K562 (cell line): ENCODE measurements around the gene SPECC1L. TPM values are rescaled to one million over a fixed set of nuclear protein-coding genes. Genes with fewer than 3 reads are reported as not detected.

ENCODE experiments used
- ATAC-seq: fragments of 200-7000 bp; cut with Tn5 transposase; 3 replicates; pipeline ENCODE4 v1.9.1; 2020; ENCODE audit warnings: moderate library complexity
- BruUV-seq: library from RNA; stranded (reverse); fragments of 400-500 nt; replicated peaks from 2 replicates; lab custom pipeline; 2021; lab: Mats Ljungman, UMichigan
- CTCF ChIA-PET: fragments of 300-600 bp; formaldehyde crosslinking; extraction: SDS; loops from one replicate; lab custom pipeline; 2021; ENCODE audit warnings: low intra/inter-chr PET ratio; lab: Yijun Ruan, JAX
- POLR2A ChIA-PET: fragments of 300-600, 350-650 bp; sonication (Branson Sonifier 250); formaldehyde crosslinking; extraction: SDS; loops from one replicate; lab custom pipeline; 2021; ENCODE audit warnings: antibody characterized with exemption, inconsistent platforms; lab: Yijun Ruan, JAX
- DNase-seq, 4 experiments: peaks; one replicate each; pipeline versions ENCODE4 v3.0.0 to v3.0.0-alpha.2; 2011 to 2018; ENCODE audit warnings: low spot score in 3 of 4, mixed read lengths in 3 of 4; ENCODE audit errors: extremely low read depth in 1 of 4
- FAIRE-seq: peaks from 2 replicates; lab custom pipeline; 2011; peaks lifted over from hg19 to GRCh38; lab: Jason Lieb, UNC
- H2AFZ ChIP-seq: 2 replicates; pipeline ENCODE4 v1.6.0; 2011; ENCODE audit warnings: low read depth, low read length, control low read depth, inconsistent platforms
- H3K27ac ChIP-seq: fragments of 200-600 bp; 3 replicates; pipeline ENCODE4 v1.8.0; 2011; ENCODE audit warnings: low read depth, mild to moderate bottlenecking, control low read depth, inconsistent platforms, low read length, moderate library complexity, mixed read lengths; ENCODE audit errors: extremely low read depth
- H3K27me3 ChIP-seq, 2 experiments: fragments of 300-600 bp in 1 of 2; 2 replicates in 1 of 2; 3 replicates in 1 of 2; pipeline versions ENCODE4 v1.6.0 to v1.8.0; 2011; ENCODE audit warnings: inconsistent platforms in 2 of 2, low read length in 2 of 2, mild to moderate bottlenecking in 1 of 2, mixed read lengths in 1 of 2, moderate library complexity in 1 of 2; ENCODE audit not compliant: control insufficient read depth in 2 of 2, insufficient read depth in 2 of 2
- H3K36me3 ChIP-seq: fragments of 300-600 bp; 3 replicates; pipeline ENCODE4 v1.8.0; 2011; ENCODE audit warnings: mild to moderate bottlenecking, low read length, inconsistent platforms; ENCODE audit not compliant: control insufficient read depth, insufficient read depth
- H3K4me1 ChIP-seq, 2 experiments: fragments of 200-600 bp in 1 of 2; replicated peaks in 1 of 2; 2 replicates in 1 of 2; 3 replicates in 1 of 2; pipeline versions ENCODE4 v1.5.1 to v1.8.0; 2011; ENCODE audit warnings: inconsistent platforms in 2 of 2, low read length in 2 of 2, mild to moderate bottlenecking in 1 of 2, mixed read lengths in 1 of 2, moderate library complexity in 1 of 2; ENCODE audit not compliant: control insufficient read depth in 2 of 2, insufficient read depth in 2 of 2
- H3K4me2 ChIP-seq: 2 replicates; pipeline ENCODE4 v1.6.1; 2011; ENCODE audit warnings: low read length, control low read depth, inconsistent platforms, mixed read lengths; ENCODE audit not compliant: insufficient read depth
- H3K4me3 ChIP-seq: fragments of 200-600 bp; sonication (generic), shearing (Covaris generic); 2 replicates; pipeline ENCODE4 v1.5.1; 2016; ENCODE audit warnings: control low read depth, inconsistent platforms
- H3K79me2 ChIP-seq: fragments of 200-600 bp; 3 replicates; pipeline ENCODE4 v1.8.0; 2011; ENCODE audit warnings: low read length, inconsistent platforms; ENCODE audit not compliant: control insufficient read depth, insufficient read depth
- H3K9ac ChIP-seq, 2 experiments: 2 replicates each; pipeline versions ENCODE4 v1.6.0 to v1.6.1; 2011; ENCODE audit warnings: low read depth in 2 of 2, low read length in 2 of 2, control low read depth in 1 of 2, inconsistent platforms in 1 of 2, mild to moderate bottlenecking in 1 of 2, mixed read lengths in 1 of 2; ENCODE audit not compliant: insufficient read depth in 1 of 2
- H3K9me1 ChIP-seq: one replicate; pipeline ENCODE4 v1.6.0; 2011; ENCODE audit warnings: inconsistent platforms, mild to moderate bottlenecking, low read length, moderate library complexity; ENCODE audit not compliant: control insufficient read depth, insufficient read depth
- H3K9me3 ChIP-seq: replicated peaks from 2 replicates; pipeline ENCODE4 v1.5.1; 2011; ENCODE audit warnings: low read depth, low read length, inconsistent platforms; ENCODE audit not compliant: control insufficient read depth, insufficient read depth
- H4K20me1 ChIP-seq: replicated peaks from 2 replicates; pipeline ENCODE4 v1.6.1; 2011; ENCODE audit warnings: low read length, inconsistent platforms, mixed read lengths; ENCODE audit not compliant: control insufficient read depth, insufficient read depth
- ARID1B ChIP-seq: fragments of 450-650 bp; IDR thresholded peaks from 2 replicates; pipeline ENCODE4 v1.6.1; 2016; ENCODE audit warnings: antibody characterized with exemption, mild to moderate bottlenecking, inconsistent platforms
- DACH1 ChIP-seq: fragments of 450-650 bp; IDR thresholded peaks from 2 replicates; pipeline ENCODE4 v1.6.1; 2018; ENCODE audit not compliant: partially characterized antibody
- MEF2D ChIP-seq: conservative IDR thresholded peaks from 2 replicates; pipeline ENCODE4 v1.6.1; 2016; ENCODE audit warnings: low read depth, missing genetic modification characterization, missing compliant biosample characterization
- WGBS: fragments of 100-300 bp; shearing (Covaris generic); methylation state at CpG from one replicate; pipeline ENCODE4 v1.1.6; 2016; ENCODE audit warnings: low coverage, mixed read lengths; ENCODE audit not compliant: insufficient coverage; ENCODE audit errors: missing lambda C conversion rate; 5-methylcytosine and 5-hydroxymethylcytosine counted together
- in situ Hi-C: fragments of 300-500 bp; cut with MboI; formaldehyde crosslinking; loops from 4 replicates; pipeline ENCODE4 v1.15.0; 2018; ENCODE audit warnings: inconsistent platforms, mixed read lengths
- intact Hi-C: fragments of 100-400 bp; cut with micrococcal nuclease; formaldehyde crosslinking; loops from 2 replicates; pipeline ENCODE4 v1.14.2; 2022
- polyA plus RNA-seq, 8 experiments: library from polyadenylated mRNA; depleted of rRNA in 4 of 8; stranded (reverse) in 5 of 8; unstranded in 3 of 8; fragments of >200 nt; fragmentation: Nextera tagmentation in 2 of 8; fragmentation: Illumina TruSeq in 1 of 8; extraction: Ambion mirVana in 2 of 8; extraction: Trizol in 1 of 8; gene quantifications; 2 replicates each; pipeline versions ENCODE4 v1.2.1 to v1.2.3, GENCODE V29; 2011 to 2014; ENCODE audit warnings: inconsistent platforms in 1 of 8, missing spikeins in 1 of 8
- total RNA-seq, 7 experiments: library from RNA; depleted of rRNA in 6 of 7; stranded (reverse); fragments of >200 nt in 6 of 7; fragmentation: Illumina TruSeq in 2 of 7; extraction: Trizol in 2 of 7; gene quantifications; 2 replicates each; pipeline versions ENCODE4 v1.2.1 to v1.2.3, GENCODE V29; 2011 to 2021; ENCODE audit warnings: low replicate concordance in 1 of 7
- TF ChIP-seq, protein P1 (sequence below): fragments of 250-450 bp; sonication (Bioruptor Pico); IDR thresholded peaks from 2 replicates; pipeline ENCODE4 v1.4.0; 2020; ENCODE audit warnings: mild to moderate bottlenecking, moderate library complexity
- TF ChIP-seq, protein P2 (sequence below): fragments of 250-450 bp; sonication (Bioruptor Pico); IDR thresholded peaks from 2 replicates; pipeline ENCODE4 v1.8.0; 2021; ENCODE audit warnings: mild to moderate bottlenecking, moderate library complexity
- TF ChIP-seq, protein P3 (sequence below), 2 experiments: fragments of 250-450 bp in 1 of 2; fragments of 450-650 bp in 1 of 2; sonication (Bioruptor Pico) in 1 of 2; IDR thresholded peaks; 2 replicates each; pipeline versions ENCODE4 v1.6.1 to v1.8.0; 2016 to 2021; ENCODE audit warnings: mild to moderate bottlenecking in 2 of 2, moderate library complexity in 2 of 2, missing compliant biosample characterization in 1 of 2, missing genetic modification characterization in 1 of 2

Gene SPECC1L
- total and polyA plus RNA-seq, 9 of the 15 experiments (the other 6 are each of a cell fraction or from before 2014, with no cell fraction given) = 1.4 to 27.9 (median 14.5) TPM

DNA sequence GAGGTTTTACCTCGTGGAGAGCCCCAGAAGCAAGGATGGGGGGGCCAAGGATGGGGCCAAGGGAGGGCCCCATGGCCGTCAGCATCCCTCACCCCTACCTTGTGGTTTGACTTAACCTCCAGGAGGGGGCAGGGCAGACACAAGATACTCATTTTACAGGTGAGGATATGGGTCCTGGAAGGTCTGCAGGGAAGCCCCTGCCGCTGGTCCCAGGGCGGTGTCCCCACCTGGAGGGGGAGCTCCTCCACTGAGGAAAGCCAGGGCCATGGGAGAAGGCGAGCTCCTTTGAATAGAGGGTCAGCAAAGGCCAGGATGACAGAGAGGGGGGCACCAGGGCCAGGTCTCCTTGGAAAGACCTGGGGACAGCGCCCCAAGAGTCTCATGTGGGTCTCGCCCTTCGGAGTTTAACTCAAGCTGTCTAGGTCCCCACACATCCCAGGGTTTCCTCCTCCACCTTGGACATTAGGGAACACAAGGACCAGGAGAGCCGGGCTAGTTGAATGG is 150.8 kb downstream of the SPECC1L start (continued):
- TF ChIP-seq, protein P1, sequence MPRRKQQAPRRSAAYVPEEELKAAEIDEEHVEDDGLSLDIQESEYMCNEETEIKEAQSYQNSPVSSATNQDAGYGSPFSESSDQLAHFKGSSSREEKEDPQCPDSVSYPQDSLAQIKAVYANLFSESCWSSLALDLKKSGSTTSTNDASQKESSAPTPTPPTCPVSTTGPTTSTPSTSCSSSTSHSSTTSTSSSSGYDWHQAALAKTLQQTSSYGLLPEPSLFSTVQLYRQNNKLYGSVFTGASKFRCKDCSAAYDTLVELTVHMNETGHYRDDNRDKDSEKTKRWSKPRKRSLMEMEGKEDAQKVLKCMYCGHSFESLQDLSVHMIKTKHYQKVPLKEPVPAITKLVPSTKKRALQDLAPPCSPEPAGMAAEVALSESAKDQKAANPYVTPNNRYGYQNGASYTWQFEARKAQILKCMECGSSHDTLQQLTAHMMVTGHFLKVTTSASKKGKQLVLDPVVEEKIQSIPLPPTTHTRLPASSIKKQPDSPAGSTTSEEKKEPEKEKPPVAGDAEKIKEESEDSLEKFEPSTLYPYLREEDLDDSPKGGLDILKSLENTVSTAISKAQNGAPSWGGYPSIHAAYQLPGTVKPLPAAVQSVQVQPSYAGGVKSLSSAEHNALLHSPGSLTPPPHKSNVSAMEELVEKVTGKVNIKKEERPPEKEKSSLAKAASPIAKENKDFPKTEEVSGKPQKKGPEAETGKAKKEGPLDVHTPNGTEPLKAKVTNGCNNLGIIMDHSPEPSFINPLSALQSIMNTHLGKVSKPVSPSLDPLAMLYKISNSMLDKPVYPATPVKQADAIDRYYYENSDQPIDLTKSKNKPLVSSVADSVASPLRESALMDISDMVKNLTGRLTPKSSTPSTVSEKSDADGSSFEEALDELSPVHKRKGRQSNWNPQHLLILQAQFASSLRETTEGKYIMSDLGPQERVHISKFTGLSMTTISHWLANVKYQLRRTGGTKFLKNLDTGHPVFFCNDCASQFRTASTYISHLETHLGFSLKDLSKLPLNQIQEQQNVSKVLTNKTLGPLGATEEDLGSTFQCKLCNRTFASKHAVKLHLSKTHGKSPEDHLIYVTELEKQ = no peak
- TF ChIP-seq ARID1B = no peak

DNA sequence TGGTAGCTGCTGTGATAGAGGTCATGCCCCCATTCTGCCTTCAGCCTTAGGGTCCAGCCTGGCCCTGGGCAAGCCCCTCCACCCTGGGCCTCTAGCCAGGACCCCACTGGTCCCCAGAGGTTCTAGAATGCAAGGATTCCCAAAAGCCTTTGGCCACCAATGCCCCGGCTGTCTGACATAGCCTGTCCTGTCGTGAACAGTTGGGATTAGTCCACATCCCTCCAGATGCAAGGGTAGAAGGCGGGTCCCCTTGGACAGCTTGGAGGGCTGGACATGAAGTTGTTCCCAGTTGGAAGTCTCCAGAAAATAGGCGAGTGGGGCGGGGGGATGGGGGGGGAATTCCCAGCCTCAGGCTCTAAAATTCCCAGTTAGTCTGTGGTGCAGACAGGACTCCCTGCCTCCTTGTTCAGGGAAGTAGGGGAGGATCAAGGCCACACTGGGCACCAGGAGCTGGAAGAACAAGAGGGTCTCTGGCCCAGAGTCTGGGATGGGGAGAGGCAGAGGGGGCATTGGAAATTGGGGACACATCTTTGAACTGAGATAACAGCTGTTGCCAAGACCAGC is 151.6 kb downstream of the SPECC1L start:
- H3K9ac ChIP-seq = no peak overlapping the region

More for the DNA sequence above, 151.6 kb downstream of the SPECC1L start:
- Histone ChIP-seq H3K4me2 (no peak overlapping the region), H3K27ac (no peak overlapping the region), H2AFZ (no peak overlapping the region), H3K4me1 (peaks cover 0 to 32% of the 10 kb centered on the region in 2 experiments; a peak in 2 of 5 replicates), H3K9me3 (no peaks in the 10 kb centered on the region), H3K27me3 (peaks cover 2 to 24% of the 10 kb centered on the region in 2 experiments; a peak in 4 of 5 replicates), H3K79me2 (no peaks in the 10 kb centered on the region), H3K4me3 (no peak overlapping the region), H4K20me1 (peaks cover 14% of the 10 kb centered on the region), H3K9me1 (no peaks in the 10 kb centered on the region), H3K36me3 (no peaks in the 10 kb centered on the region)
- in situ Hi-C loops (no loop called here), intact Hi-C loops (loop anchor here (5.0 kb wide), 2 partner anchors 65 to 80 kb away; no protein-coding TSS in a partner anchor)
- no TSS peak for BruUV-seq
- WGBS = 21% methylated on average over 5 of the region's 5 CpGs
- ATAC-seq (no peak), FAIRE-seq (no peak), DNase-seq (no peak)
- ChIA-PET CTCF (interaction anchor here (1.1 to 3.0 kb wide), 3 partner anchors 80 to 103 kb away, joined by 3 to 16 read pairs (median 7); no protein-coding TSS in a partner anchor), POLR2A (interaction anchor here (1.4 kb wide), 1 partner anchor 104 kb away, joined by 5 read pairs; no protein-coding TSS in a partner anchor)
- TF ChIP-seq, protein P2, sequence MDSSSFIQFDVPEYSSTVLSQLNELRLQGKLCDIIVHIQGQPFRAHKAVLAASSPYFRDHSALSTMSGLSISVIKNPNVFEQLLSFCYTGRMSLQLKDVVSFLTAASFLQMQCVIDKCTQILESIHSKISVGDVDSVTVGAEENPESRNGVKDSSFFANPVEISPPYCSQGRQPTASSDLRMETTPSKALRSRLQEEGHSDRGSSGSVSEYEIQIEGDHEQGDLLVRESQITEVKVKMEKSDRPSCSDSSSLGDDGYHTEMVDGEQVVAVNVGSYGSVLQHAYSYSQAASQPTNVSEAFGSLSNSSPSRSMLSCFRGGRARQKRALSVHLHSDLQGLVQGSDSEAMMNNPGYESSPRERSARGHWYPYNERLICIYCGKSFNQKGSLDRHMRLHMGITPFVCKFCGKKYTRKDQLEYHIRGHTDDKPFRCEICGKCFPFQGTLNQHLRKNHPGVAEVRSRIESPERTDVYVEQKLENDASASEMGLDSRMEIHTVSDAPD (CRISPR knock-in tag) = no peak
- TF ChIP-seq DACH1 = no peak
- TF ChIP-seq, protein P3, sequence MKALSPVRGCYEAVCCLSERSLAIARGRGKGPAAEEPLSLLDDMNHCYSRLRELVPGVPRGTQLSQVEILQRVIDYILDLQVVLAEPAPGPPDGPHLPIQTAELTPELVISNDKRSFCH (CRISPR knock-in tag; IDR thresholded peaks at IDR 0.05) = no peak
- TF ChIP-seq, protein P3 (tag; IDR thresholded peaks at IDR 0.05) = no peak
- TF ChIP-seq MEF2D (tag) = no peak
